ENCODE results near the gene SLC25A12. TPM values are rescaled to one million over a fixed set of nuclear protein-coding genes. Genes with fewer than 3 reads are reported as not detected.
A peak's percentile ranks its signal among the peaks of the same experiment; 100 is the strongest.

Gene SLC25A12
- total RNA-seq, 1 donor from 2014 or later: 30.9 TPM

DNA sequence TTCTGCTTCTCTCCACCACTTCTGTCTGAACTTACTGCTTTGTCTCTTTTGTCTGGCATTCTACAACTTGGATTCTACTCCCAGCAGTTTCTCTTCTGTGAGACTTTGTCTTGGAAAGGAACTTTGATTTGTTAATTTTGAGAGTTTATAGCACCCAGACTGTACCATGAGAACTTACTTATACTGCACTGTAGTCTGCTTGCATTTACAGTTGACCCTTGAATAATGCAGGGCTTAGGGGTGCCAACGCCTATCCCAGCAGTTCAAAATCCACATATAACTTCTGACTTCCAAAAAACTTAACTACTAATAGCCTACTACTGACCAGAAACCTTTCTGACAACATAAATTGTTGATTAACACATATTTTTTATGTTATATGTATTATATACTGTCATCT is 151.3 kb downstream of the SLC25A12 start:
- H3K36me3 Mint-ChIP-seq (ENCODE audit: low read depth): peaks cover 44% of the 10 kb centered on the region
- intact Hi-C loops (cut with micrococcal nuclease): no loop called here
- H3K9me3 Mint-ChIP-seq: no peaks in the 10 kb centered on the region
- H3K4me3 Mint-ChIP-seq: no peak overlapping the region
- H3K4me1 Mint-ChIP-seq: no peaks in the 10 kb centered on the region
- no peaks in the 10 kb centered on the region for H3K27me3 Mint-ChIP-seq
- no peak overlapping the region for H3K27ac Mint-ChIP-seq
- DNase-seq: peak; percentile 11

DNA sequence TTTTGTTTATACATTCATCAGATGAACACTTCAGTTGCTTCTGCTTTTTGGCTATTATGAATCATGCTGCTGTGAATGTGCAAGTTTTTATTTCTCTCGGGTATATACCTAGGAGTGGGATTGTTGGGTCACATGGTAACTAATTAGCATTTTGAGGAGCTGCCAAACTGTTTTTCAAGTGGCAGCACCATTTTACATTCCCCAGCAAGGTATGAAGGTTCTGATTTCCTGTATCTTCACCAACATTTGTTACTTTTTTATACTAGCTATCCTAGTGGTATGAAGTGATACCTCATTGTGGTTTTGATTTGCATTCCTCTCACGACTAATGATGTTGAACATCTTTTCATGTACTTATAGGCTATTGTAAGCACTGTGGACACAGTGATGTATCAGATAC is 152.9 kb downstream of the SLC25A12 start:
- H3K4me3 Mint-ChIP-seq: no peak overlapping the region
- H3K9me3 Mint-ChIP-seq: no peaks in the 10 kb centered on the region
- peak; percentile 28 for DNase-seq
- intact Hi-C loops (cut with micrococcal nuclease): no loop called here
- no peaks in the 10 kb centered on the region for H3K4me1 Mint-ChIP-seq
- H3K36me3 Mint-ChIP-seq (ENCODE audit: low read depth): peaks cover 48% of the 10 kb centered on the region
- no peaks in the 10 kb centered on the region for H3K27me3 Mint-ChIP-seq
- no peak overlapping the region for H3K27ac Mint-ChIP-seq

DNA sequence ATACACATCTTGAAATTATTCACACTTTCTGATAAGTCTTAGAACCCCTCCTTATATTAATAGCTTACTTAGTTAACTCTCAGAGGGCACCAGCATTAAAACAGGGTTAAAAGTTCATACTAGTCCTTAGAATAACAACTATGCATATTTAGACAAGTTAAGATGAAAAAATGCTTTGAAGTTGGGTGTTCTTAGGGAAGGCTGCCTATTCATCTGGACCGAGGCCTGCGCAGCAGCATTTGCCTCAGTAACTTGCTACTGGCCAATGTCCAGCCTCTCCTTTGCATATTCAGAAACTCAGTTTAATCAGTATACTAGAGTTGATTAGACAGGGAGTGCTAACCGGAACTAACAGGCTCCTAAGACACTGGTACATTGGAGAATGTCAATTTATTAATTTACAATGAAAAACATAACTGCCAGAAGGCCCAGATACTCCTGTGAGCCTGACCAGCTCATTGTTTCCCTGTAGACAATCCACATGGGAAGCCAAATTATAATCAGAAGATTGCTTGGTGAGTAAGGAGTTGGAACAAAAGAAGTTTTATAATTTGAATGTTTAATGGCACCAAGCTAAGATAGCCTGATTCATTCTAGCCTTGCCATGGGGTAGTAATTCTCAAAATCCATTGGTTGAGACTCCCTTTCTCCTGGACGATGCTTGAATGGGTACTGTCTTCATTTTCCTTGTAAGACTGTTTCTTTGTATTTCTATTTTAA is 157.9 kb downstream of the SLC25A12 start:
- Mint-ChIP-seq H3K9me3 (no peaks in the 10 kb centered on the region), H3K36me3 (ENCODE audit: low read depth) (peaks cover 45% of the 10 kb centered on the region), H3K4me3 (no peak overlapping the region), H3K27ac (no peak overlapping the region), H3K4me1 (no peaks in the 10 kb centered on the region), H3K27me3 (no peaks in the 10 kb centered on the region)
- intact Hi-C loops (cut with micrococcal nuclease): no loop called here
- no peak for DNase-seq

Other genes starting within 250 kb of the SLC25A12 start
- gene DYNC1I2, start 206.8 kb downstream of the SLC25A12 start, total RNA-seq: 49.7 and 55.1 TPM in 2 replicates
- gene HAT1, start 28.2 kb upstream of the SLC25A12 start, total RNA-seq: 74.6 and 77.1 TPM in 2 replicates
- gene METAP1D, start 105.7 kb upstream of the SLC25A12 start, total RNA-seq: 5.0 and 8.1 TPM in 2 replicates
- not detected in 2 replicates for gene DLX1, start 191.3 kb upstream of the SLC25A12 start, total RNA-seq
- gene DLX2, start 208.7 kb upstream of the SLC25A12 start, total RNA-seq: 0.26 TPM in 1 of 2 replicates, not detected in the other

Data from activated CD4-positive, alpha-beta T cell treated with anti-CD3 and anti-CD28 coated beads, Interleukin-2, amount 10 ng/mL, durations not matched to agents 24 days and 14 days (primary cell).